ENCODE data around the gene CCDC50.
A peak's percentile ranks its signal among the peaks of the same experiment; 100 is the strongest.

Gene CCDC50, protein sequence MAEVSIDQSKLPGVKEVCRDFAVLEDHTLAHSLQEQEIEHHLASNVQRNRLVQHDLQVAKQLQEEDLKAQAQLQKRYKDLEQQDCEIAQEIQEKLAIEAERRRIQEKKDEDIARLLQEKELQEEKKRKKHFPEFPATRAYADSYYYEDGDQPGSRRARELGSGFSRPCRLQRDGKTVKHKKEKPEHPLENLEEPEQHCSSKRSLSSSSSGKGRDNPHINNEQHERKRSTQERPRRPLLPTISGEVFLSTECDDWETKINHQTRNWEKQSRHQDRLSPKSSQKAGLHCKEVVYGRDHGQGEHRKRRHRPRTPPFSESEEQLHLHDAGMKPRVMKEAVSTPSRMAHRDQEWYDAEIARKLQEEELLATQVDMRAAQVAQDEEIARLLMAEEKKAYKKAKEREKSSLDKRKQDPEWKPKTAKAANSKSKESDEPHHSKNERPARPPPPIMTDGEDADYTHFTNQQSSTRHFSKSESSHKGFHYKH

DNA sequence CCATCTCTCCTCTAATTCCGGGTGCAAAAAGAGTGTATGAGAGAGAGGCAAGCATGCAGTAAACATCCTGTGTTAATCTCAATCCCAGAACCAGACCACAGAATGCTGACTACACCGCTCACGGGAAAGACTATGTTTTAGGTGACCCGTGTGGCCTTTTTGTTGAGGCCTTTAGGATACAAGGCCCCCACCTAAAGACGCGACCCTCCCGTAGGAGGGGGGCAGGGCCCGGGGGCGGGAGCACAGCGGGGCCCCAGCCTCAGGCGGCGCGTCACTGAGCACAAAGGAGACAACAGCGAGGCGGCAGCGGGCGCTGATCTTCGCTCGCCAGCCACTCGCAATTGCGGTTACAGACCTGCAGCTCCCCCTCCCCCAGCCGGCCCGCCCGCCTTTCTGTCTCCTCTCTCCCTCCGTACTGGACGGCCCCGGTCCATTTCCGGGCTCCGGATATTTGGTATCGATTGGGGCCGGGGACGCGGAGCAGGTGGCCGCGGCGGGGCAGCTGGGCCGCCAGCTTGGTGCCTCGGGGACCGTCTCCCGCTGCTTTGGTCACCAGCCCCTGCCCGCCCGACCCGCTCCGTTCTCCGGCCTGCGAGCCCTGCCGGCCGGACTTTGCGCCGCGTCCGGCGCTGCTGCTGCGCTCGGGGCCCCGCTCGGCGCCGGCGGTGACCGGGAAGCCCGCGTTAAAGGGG is at the start of gene CCDC50:
Gene CCDC50 (plus strand): TSS at position 433 of the 692 bp plus-strand sequence. CDS start 281 bp downstream, outside the sequence.
- peaks cover 7% of the 10 kb centered on the region for H3K4me1 Mint-ChIP-seq (ENCODE audit: low read depth)
- no peaks in the 10 kb centered on the region for H3K9me3 Mint-ChIP-seq (ENCODE audit: low read depth)
- H3K27me3 Mint-ChIP-seq, result peaks cover 28% of the 10 kb centered on the region
- peaks cover 3% of the 10 kb centered on the region for H3K36me3 Mint-ChIP-seq
- no peak within 1 kb of the TSS for H3K27ac Mint-ChIP-seq
- H3K4me3 Mint-ChIP-seq, result peak within 1 kb of the TSS; percentile 63

DNA sequence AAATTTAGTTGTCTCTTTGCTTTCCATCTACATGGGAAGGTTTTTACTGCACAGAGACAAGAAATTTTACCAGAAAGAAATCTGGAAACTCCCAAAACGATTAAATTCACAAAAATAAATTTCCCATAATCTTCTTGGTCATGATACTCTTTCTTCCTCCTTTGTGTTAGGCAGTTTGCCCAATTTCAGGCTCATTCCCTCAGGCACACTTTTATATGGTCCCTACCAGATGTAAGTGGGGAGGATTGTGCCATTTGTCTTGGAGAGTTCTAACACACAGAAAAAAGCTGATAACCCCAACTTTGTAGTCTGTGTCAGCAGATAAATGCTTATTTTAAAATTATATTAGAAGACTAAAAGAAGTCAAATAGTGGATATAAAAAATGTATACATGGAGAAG is 49.1 kb upstream of the CCDC50 start:
- no peaks in the 10 kb centered on the region for H3K36me3 Mint-ChIP-seq
- no peak overlapping the region for H3K27ac Mint-ChIP-seq
- H3K9me3 Mint-ChIP-seq (ENCODE audit: low read depth), result peaks cover 2% of the 10 kb centered on the region
- no peaks in the 10 kb centered on the region for H3K27me3 Mint-ChIP-seq
- no peak overlapping the region for H3K4me3 Mint-ChIP-seq
- H3K4me1 Mint-ChIP-seq (ENCODE audit: low read depth), result no peaks in the 10 kb centered on the region

DNA sequence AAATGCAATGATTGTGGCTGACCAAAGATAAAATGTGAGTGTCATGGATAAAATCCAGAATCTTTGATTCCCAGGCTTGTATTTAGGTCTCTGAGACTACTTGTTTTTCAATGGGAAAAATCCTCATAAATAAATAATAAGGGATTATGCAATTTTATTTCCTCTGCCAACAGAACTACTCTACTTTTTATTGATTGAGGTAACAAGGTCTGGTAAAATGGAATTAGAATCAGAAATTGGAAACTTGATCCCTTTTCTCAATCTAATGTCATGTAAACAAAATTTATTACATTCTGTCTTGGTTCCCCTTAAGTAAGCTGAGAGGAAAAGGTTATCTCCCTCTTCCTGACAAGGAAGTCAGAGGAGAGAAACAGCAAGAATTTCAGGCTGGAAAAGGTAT is 48.3 kb upstream of the CCDC50 start:
- Mint-ChIP-seq H3K36me3 (no peaks in the 10 kb centered on the region), H3K4me3 (no peak overlapping the region), H3K9me3 (ENCODE audit: low read depth) (peaks cover 4% of the 10 kb centered on the region), H3K4me1 (ENCODE audit: low read depth) (no peaks in the 10 kb centered on the region), H3K27me3 (no peaks in the 10 kb centered on the region), H3K27ac (no peak overlapping the region)

DNA sequence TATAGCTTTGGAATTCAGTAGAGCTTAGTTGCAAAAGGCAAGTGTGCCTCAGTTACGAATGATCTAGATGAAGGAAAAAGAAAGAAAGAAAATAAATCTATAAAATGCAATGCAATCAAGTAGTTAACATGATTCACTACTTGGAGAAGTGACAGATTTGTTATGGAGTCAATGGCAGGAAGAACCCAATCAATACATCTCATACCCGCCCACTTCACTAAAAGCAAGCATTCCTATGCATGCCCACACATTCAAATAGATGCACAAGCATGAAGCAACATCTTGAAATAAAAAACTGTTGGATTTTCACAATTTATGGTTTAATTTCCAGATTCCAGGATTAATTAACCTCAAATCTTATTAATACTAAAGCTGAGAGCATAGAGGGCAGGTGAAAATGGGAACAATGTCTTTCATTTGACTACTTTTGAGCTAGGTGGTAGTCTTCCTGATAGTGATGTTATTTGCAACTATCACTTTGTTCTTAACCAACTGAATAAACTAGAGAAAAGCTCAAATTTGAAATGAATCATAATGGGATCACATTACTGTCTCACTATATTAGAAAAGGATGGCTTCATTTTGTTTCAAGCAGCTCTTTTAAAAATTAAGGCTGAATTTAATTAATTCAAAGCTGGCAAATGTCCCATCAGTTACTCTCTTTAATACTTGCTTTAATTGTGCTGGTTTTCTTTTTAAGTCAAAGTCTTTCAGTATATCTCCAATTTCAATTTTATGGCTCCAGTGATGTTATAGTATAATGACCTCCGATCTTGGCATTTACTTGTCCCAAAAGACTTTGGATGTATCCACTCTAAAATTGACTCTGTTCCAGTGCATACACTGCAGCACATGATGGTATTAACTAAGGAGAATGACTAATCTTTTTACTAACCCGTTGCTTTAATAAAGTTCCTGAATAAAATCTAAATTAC is 46.7 kb upstream of the CCDC50 start:
- H3K27ac Mint-ChIP-seq, result no peak overlapping the region
- H3K9me3 Mint-ChIP-seq (ENCODE audit: low read depth), result peaks cover 12% of the 10 kb centered on the region
- H3K27me3 Mint-ChIP-seq, result no peaks in the 10 kb centered on the region
- H3K4me1 Mint-ChIP-seq (ENCODE audit: low read depth), result no peaks in the 10 kb centered on the region
- H3K36me3 Mint-ChIP-seq, result no peaks in the 10 kb centered on the region
- no peak overlapping the region for H3K4me3 Mint-ChIP-seq

DNA sequence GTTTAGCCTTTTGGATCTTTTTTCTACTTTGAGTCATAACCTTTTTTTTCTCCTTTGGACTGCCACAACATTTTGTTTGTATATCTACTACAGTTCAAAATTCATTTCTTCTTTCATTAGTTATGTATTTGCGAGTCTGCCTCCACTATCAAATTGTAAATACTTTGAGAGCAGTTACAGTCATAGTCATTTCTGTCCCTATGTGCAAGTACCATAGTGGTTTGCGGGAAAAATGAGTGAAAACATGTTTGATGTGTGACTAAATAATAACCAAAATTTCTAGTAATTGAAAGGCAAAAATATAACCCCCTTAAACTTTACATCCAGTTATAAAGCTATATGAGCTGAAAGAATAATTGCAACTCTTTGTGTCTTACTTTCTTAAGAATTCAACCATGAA is 45.8 kb upstream of the CCDC50 start:
- Mint-ChIP-seq H3K36me3 (no peaks in the 10 kb centered on the region), H3K27me3 (no peaks in the 10 kb centered on the region), H3K9me3 (ENCODE audit: low read depth) (peaks cover 12% of the 10 kb centered on the region), H3K4me1 (ENCODE audit: low read depth) (no peaks in the 10 kb centered on the region), H3K4me3 (no peak overlapping the region), H3K27ac (no peak overlapping the region)

DNA sequence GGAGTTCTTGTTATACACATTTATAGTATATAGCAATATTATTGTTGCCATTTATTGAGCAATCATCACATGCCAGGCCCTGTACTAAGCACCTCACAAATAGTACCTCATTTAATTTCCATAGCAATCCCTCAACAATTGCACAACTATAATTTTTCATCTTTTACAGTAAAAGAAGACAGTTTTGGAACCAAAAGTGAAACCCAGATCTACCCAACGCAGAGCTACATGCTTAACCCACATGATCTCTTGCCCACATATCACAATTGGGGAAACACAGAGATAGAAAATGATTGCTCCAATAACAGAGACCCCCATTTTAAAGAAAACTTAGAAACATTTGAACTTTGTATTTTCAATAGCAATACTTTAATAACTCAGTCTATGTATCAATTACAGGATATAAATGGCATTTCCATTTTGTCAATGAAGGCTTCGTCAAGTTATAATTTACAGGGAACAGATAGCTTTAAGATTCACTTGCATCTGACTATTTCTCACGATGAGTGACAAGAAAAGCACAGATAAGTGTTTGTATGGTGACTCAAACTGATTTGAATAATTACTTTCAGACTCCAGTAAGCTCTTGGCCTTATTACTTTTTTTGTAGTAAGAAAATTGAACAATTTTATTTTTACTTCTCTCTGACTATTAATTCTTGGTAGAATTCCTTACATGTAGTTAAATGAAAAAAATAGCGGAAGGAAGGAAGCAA is 38.7 kb upstream of the CCDC50 start:
- Mint-ChIP-seq H3K27me3 (no peaks in the 10 kb centered on the region), H3K4me3 (no peak overlapping the region), H3K9me3 (ENCODE audit: low read depth) (peaks cover 9% of the 10 kb centered on the region), H3K27ac (no peak overlapping the region), H3K4me1 (ENCODE audit: low read depth) (peaks cover 1% of the 10 kb centered on the region), H3K36me3 (no peaks in the 10 kb centered on the region)

DNA sequence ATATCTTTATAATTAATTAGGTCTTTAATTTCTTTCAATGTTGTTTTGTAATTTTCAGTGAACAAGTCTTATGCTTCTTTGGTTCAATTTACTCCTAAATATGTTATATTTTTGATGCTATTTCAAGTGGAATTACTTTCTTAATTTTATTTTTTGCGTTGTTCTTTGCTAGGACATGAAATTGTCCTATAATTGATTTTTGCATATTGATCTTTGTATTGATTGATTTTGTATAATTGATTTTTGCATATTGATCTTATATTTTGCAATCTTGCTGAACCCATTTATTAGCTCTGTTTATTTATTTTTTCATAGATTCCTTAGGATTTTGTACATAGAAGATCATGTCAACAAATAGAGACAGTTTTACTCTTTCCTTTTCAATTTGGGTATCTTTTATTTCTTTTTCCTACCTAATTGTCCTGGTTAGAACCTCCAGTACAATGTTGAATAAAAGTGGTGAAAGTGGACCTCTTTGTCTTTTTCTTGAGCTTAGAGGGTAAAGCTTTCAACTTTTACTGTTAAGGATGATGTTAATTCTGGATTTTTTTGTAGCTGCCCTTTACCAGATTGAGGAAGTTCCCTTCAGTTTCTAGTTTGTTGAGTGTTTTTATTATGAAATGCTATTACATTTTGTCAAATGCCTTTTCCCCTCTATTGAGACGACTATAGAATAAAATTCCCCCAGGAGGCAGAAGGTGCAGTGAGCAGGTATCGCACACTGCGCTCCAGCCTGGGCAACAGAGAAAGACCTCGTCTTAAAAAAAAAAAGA is 36.8 kb upstream of the CCDC50 start:
- peaks cover 1% of the 10 kb centered on the region for H3K4me1 Mint-ChIP-seq (ENCODE audit: low read depth)
- no peaks in the 10 kb centered on the region for H3K36me3 Mint-ChIP-seq
- no peaks in the 10 kb centered on the region for H3K27me3 Mint-ChIP-seq
- no peaks in the 10 kb centered on the region for H3K9me3 Mint-ChIP-seq (ENCODE audit: low read depth)
- no peak overlapping the region for H3K27ac Mint-ChIP-seq
- H3K4me3 Mint-ChIP-seq, result no peak overlapping the region

DNA sequence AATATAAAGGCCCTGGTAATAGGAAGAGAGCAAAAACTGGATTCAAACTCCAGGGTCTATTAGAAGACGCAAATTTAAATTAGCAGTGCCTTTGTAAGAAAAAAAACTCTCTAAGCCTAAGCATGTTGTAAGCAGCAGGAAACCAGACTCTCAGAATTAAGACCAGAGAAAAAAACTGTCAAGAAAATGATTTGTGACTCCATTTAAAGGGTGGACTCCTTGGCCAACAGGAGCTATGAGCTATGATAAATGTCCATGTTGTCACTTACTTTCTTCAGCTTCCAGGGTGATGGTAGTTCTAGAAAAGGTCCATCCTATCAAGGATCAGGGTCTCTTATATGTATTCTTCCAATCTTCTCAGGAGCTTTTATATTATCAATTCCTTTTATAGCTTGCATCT is 34.9 kb upstream of the CCDC50 start:
- Mint-ChIP-seq H3K4me3 (no peak overlapping the region), H3K9me3 (ENCODE audit: low read depth) (no peaks in the 10 kb centered on the region), H3K4me1 (ENCODE audit: low read depth) (peaks cover 1% of the 10 kb centered on the region), H3K27me3 (no peaks in the 10 kb centered on the region), H3K27ac (no peak overlapping the region), H3K36me3 (no peaks in the 10 kb centered on the region)

DNA sequence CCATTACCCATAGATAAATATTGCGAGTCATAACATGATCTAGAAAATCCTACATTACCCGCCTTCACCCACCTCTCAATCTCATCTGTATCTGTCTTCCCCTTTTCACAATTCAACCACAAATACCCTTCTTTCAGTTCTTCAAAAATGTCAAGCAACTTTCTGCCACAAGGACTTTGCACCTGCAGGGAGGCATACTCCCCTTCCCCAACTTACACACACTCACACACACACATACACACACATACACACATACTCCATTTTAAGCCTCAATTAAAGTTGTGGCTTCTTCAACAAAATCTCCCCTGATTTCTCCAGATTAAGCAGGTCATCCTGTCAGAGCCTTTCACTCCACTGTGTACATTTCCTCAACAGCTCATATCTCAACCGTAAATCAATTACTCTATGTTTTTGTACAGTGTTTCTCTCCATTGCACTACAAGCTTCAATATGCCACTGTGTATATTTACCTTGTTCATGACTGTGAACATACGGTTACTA is 33.1 kb upstream of the CCDC50 start:
- Mint-ChIP-seq H3K36me3 (no peaks in the 10 kb centered on the region), H3K27ac (no peak overlapping the region), H3K4me1 (ENCODE audit: low read depth) (no peaks in the 10 kb centered on the region), H3K9me3 (ENCODE audit: low read depth) (no peaks in the 10 kb centered on the region), H3K4me3 (no peak overlapping the region), H3K27me3 (no peaks in the 10 kb centered on the region)

DNA sequence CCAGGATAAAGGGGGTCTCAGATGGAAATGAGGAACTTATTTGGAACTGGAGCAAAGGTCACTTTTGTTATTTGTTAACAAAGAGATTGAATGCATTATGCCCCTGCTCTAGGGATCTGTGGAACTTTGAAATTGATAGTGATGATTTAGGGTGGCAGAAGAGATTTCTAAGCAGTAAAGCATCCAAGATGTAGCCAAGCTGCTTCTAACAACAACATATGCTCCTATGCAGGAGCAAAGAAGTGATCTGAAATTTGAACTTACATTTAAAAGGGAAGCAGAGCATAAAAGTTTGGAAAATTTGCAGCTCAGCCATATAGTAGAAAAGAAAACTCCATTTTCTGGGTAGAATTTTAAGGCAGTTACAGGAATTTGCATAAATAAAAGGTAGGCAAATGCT is 30.3 kb upstream of the CCDC50 start:
- no peak overlapping the region for H3K4me3 Mint-ChIP-seq
- no peaks in the 10 kb centered on the region for H3K9me3 Mint-ChIP-seq (ENCODE audit: low read depth)
- no peaks in the 10 kb centered on the region for H3K36me3 Mint-ChIP-seq
- H3K27me3 Mint-ChIP-seq, result no peaks in the 10 kb centered on the region
- no peaks in the 10 kb centered on the region for H3K4me1 Mint-ChIP-seq (ENCODE audit: low read depth)
- no peak overlapping the region for H3K27ac Mint-ChIP-seq

DNA sequence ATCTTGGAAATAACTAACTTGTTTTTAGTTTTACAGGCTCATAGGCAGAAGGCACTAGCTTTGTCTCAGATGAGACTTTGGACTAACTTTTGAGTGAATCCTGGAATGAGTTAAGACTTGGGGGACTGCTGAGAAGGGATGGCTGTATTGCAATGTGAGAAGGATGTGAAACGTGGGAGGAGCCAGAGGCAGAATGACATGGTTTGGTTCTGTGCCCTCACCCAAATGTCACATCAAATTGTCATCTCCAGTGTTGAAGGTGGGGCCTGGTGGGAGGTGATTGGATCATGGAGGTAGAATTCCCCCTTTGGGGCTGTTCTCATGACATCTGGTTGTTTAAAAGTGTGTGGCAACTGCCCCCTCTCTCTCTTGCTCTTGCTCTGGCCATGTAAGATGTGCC is 28.8 kb upstream of the CCDC50 start:
- Mint-ChIP-seq H3K4me3 (no peak overlapping the region), H3K9me3 (ENCODE audit: low read depth) (no peaks in the 10 kb centered on the region), H3K27me3 (no peaks in the 10 kb centered on the region), H3K4me1 (ENCODE audit: low read depth) (no peaks in the 10 kb centered on the region), H3K27ac (no peak overlapping the region), H3K36me3 (no peaks in the 10 kb centered on the region)

DNA sequence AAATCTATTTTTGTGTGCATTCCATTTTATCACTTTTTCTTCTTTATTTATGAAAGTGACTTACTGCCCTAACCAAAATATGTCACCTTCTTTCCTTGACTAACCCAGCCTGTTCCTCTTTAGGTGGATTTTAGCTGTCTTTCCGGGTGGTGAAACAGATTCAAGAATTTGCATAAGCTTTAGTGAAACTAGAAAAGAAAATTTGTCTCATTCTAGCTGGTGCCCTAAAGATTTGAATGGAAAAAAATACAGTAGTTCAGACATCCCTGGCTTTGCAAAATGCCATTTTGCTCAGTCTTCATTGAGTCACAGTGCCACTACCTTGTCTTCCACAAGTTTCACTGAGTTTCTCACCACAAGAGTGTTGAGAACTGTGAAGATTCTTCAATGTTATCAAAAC is 28.2 kb upstream of the CCDC50 start:
- Mint-ChIP-seq H3K27ac (no peak overlapping the region), H3K36me3 (no peaks in the 10 kb centered on the region), H3K4me3 (no peak overlapping the region), H3K4me1 (ENCODE audit: low read depth) (no peaks in the 10 kb centered on the region), H3K9me3 (ENCODE audit: low read depth) (no peaks in the 10 kb centered on the region), H3K27me3 (no peaks in the 10 kb centered on the region)

DNA sequence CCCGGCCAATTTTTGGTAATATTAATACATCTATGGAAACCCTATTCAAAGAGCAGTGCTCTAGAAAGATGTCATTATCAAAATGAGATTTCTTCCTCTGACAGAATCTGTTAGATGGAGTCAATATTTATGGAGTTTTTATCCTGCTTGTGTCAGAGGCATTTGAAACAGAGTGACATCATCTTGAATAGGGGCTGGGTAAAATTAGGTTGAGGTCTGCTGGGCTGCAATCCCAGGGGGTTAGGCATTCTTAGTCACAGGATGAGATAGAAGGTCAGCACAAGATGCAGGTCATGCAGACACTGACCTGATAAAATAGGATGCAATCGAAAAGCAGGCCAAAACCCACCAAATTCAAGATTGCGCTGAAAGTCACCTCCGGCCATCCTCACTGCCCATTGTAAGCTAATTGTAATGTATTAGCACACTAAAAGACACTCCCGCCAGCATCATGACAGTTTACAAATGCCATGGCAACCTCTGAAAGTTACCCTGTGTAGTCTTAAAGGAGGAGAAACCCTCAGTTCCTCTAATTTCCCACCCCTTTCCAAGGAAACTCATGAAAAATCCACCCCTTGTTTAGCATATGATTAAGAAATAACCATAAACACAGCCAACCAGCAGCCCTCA is 27.3 kb upstream of the CCDC50 start:
- Mint-ChIP-seq H3K4me1 (ENCODE audit: low read depth) (no peaks in the 10 kb centered on the region), H3K27ac (no peak overlapping the region), H3K4me3 (no peak overlapping the region), H3K27me3 (no peaks in the 10 kb centered on the region), H3K36me3 (no peaks in the 10 kb centered on the region), H3K9me3 (ENCODE audit: low read depth) (no peaks in the 10 kb centered on the region)

Data from activated naive CD8-positive, alpha-beta T cell (primary cell).